A673 (cell line): ENCODE data around the gene RGS6. TPM values are rescaled to one million over a fixed set of nuclear protein-coding genes. Genes with fewer than 3 reads are reported as not detected.

Experiments
- BruUV-seq: library from RNA; stranded (reverse); fragments of 400-500 nt; replicated peaks from 2 replicates; lab custom pipeline; 2021; lab: Mats Ljungman, UMichigan
- CTCF ChIA-PET: fragments of 300-600 bp; sonication (Branson Sonifier 250); formaldehyde crosslinking; loops from one replicate; lab custom pipeline; 2022; ENCODE audit warnings: antibody characterized with exemption; lab: Charles Lee
- POLR2A ChIA-PET: fragments of 300-600 bp; sonication (Branson Sonifier 250); formaldehyde crosslinking; loops from one replicate; lab custom pipeline; 2022; ENCODE audit warnings: antibody characterized with exemption; ENCODE audit not compliant: low non-redundant PET; lab: Charles Lee
- DNase-seq: peaks from one replicate; pipeline ENCODE4 v3.0.0-alpha.2; 2015; ENCODE audit warnings: low spot score
- H3K27ac ChIP-seq: fragments of 200-600 bp; sonication (generic); 2 replicates; pipeline ENCODE4 v1.5.1; 2016; ENCODE audit warnings: mixed run types, low read depth, mild to moderate bottlenecking, mixed read lengths, antibody characterized with exemption, low read length; ENCODE audit not compliant: poor library complexity, severe bottlenecking
- H3K27me3 ChIP-seq: fragments of 200-600 bp; sonication (generic); replicated peaks from 2 replicates; pipeline ENCODE4 v1.6.1; 2017; ENCODE audit warnings: mixed run types, low read depth, mild to moderate bottlenecking, mixed read lengths, antibody characterized with exemption, low read length; ENCODE audit not compliant: insufficient read depth, poor library complexity
- H3K36me3 ChIP-seq: fragments of 200-600 bp; sonication (generic); 2 replicates; pipeline ENCODE4 v1.6.1; 2016; ENCODE audit warnings: mixed run types, mild to moderate bottlenecking, mixed read lengths, antibody characterized with exemption, low read length; ENCODE audit not compliant: insufficient read depth, poor library complexity, severe bottlenecking
- H3K4me1 ChIP-seq: fragments of 200-600 bp; sonication (generic); 2 replicates; pipeline ENCODE4 v1.6.1; 2017; ENCODE audit warnings: mixed run types, mild to moderate bottlenecking, mixed read lengths, antibody characterized with exemption, low read length; ENCODE audit not compliant: insufficient read depth, poor library complexity, severe bottlenecking
- H3K4me3 ChIP-seq: fragments of 200-600 bp; sonication (generic); 2 replicates; pipeline ENCODE4 v1.5.1; 2016; ENCODE audit warnings: low read depth, mixed run types, mild to moderate bottlenecking, mixed read lengths, low read length; ENCODE audit not compliant: poor library complexity, severe bottlenecking
- H3K9me3 ChIP-seq: fragments of 200-600 bp; sonication (generic); 2 replicates; pipeline ENCODE4 v1.6.1; 2016; ENCODE audit warnings: mixed run types, low read depth, mild to moderate bottlenecking, mixed read lengths, antibody characterized with exemption, low read length; ENCODE audit not compliant: poor library complexity, severe bottlenecking
- CTCF ChIP-seq: fragments of 300-800, 200-600 bp; sonication (generic); conservative IDR thresholded peaks from 2 replicates; pipeline ENCODE4 v1.5.1; 2017; ENCODE audit warnings: low read depth, mild to moderate bottlenecking, antibody characterized with exemption, low read length, moderate library complexity, mixed read lengths
- EZH2 ChIP-seq: fragments of 200-600 bp; sonication (generic); IDR thresholded peaks from 2 replicates; pipeline ENCODE4 v1.6.1; 2017; ENCODE audit warnings: borderline replicate concordance, low read depth, mild to moderate bottlenecking, mixed read lengths, antibody characterized with exemption, low read length; ENCODE audit not compliant: poor library complexity, severe bottlenecking
- intact Hi-C: fragments of 100-400 bp; cut with micrococcal nuclease; formaldehyde crosslinking; loops from one replicate; pipeline ENCODE4 v1.10.0; 2022; ENCODE audit not compliant: unreplicated experiment
- total RNA-seq: library from RNA; stranded (reverse); gene quantifications from 2 replicates; pipeline ENCODE4 v1.2.3, GENCODE V29; 2021

RGS6 gene
- total RNA-seq, 1 experiment from 2014 or later = not detected

- Histone ChIP-seq H3K36me3 (no peaks in the 10 kb centered on the region), H3K27me3 (peaks cover 3% of the 10 kb centered on the region), H3K9me3 (no peaks in the 10 kb centered on the region), H3K27ac (no peak overlapping the region), H3K4me1 (no peaks in the 10 kb centered on the region), H3K4me3 (no peak overlapping the region)
- no peak for TF ChIP-seq EZH2
- no peak for TF ChIP-seq CTCF
- CTCF ChIA-PET = no interaction called here
- BruUV-seq = no TSS peak
- intact Hi-C loops = no loop called here
- POLR2A ChIA-PET = no interaction called here
- no peak for DNase-seq
These were observed 162.8 kb downstream of the RGS6 start for GRCh38 chr14:72094844-72095582.

GRCh38 chr14:72097173-72097783 lies 165.0 kb downstream of the RGS6 start:
- BruUV-seq = no TSS peak
- no peak for TF ChIP-seq CTCF
- no peak for TF ChIP-seq EZH2
- ChIA-PET CTCF (no interaction called here), POLR2A (no interaction called here)
- Histone ChIP-seq H3K36me3 (no peaks in the 10 kb centered on the region), H3K27me3 (peaks cover 3% of the 10 kb centered on the region), H3K9me3 (no peaks in the 10 kb centered on the region), H3K4me1 (no peaks in the 10 kb centered on the region), H3K4me3 (no peak overlapping the region), H3K27ac (no peak overlapping the region)
- intact Hi-C loops = no loop called here
- no peak for DNase-seq

GRCh38 chr14:72098210-72098609 lies 166.0 kb downstream of the RGS6 start:
- POLR2A ChIA-PET = no interaction called here
- TF ChIP-seq CTCF = no peak
- TF ChIP-seq EZH2 = no peak
- intact Hi-C loops = no loop called here
- Histone ChIP-seq H3K27me3 (peaks cover 3% of the 10 kb centered on the region), H3K4me3 (no peak overlapping the region), H3K36me3 (no peaks in the 10 kb centered on the region), H3K27ac (no peak overlapping the region), H3K4me1 (no peaks in the 10 kb centered on the region), H3K9me3 (no peaks in the 10 kb centered on the region)
- BruUV-seq = no TSS peak
- DNase-seq = no peak
- CTCF ChIA-PET = no interaction called here
